Glutamatergic neuron (in vitro differentiated cells): ENCODE data around the gene DYNC2LI1. TPM values are rescaled to one million over a fixed set of nuclear protein-coding genes. Genes with fewer than 3 reads are reported as not detected.

Source experiments
- DNase-seq: peaks from one replicate; pipeline ENCODE4 v3.0.0; 2022
- H3K27ac Mint-ChIP-seq: one replicate; pipeline ENCODE4 v1.8.0; 2020; ENCODE audit warnings: mild to moderate bottlenecking, mixed read lengths, inconsistent platforms; ENCODE audit not compliant: unreplicated experiment
- H3K27me3 Mint-ChIP-seq: one replicate; pipeline ENCODE4 v1.8.0; 2020; ENCODE audit warnings: mild to moderate bottlenecking, moderate library complexity, mixed read lengths, inconsistent platforms; ENCODE audit not compliant: unreplicated experiment
- H3K36me3 Mint-ChIP-seq: one replicate; pipeline ENCODE4 v1.8.0; 2020; ENCODE audit warnings: mild to moderate bottlenecking, mixed read lengths, inconsistent platforms; ENCODE audit not compliant: unreplicated experiment
- H3K4me1 Mint-ChIP-seq: one replicate; pipeline ENCODE4 v1.8.0; 2020; ENCODE audit warnings: mild to moderate bottlenecking, low read depth, mixed read lengths, inconsistent platforms; ENCODE audit not compliant: unreplicated experiment
- H3K4me3 Mint-ChIP-seq: one replicate; pipeline ENCODE4 v1.8.0; 2020; ENCODE audit warnings: mild to moderate bottlenecking, mixed read lengths, inconsistent platforms; ENCODE audit not compliant: unreplicated experiment
- H3K9me3 Mint-ChIP-seq: one replicate; pipeline ENCODE4 v1.8.0; 2020; ENCODE audit warnings: mild to moderate bottlenecking, moderate library complexity, mixed read lengths, inconsistent platforms; ENCODE audit not compliant: unreplicated experiment
- CTCF ChIP-seq: fragments of 200-600 bp; sonication (generic); IDR thresholded peaks from one replicate; pipeline ENCODE4 v1.5.0; 2021; ENCODE audit not compliant: partially characterized antibody, unreplicated experiment
- total RNA-seq: library from RNA; stranded (reverse); fragmentation: NEBNext Ultra II Directional; extraction: Animal tissue kit (Norgen Biotek cat#: 25700); gene quantifications from one replicate; pipeline ENCODE4 v1.2.1, GENCODE V29; 2021; ENCODE audit not compliant: unreplicated experiment

Gene DYNC2LI1
- total RNA-seq, 1 donor from 2014 or later: 11.9 TPM

- H3K36me3 Mint-ChIP-seq: no peaks in the 10 kb centered on the region
- H3K27me3 Mint-ChIP-seq: peaks cover 2% of the 10 kb centered on the region
- H3K4me3 Mint-ChIP-seq: peak overlapping the region; percentile 30
- H3K4me1 Mint-ChIP-seq: peaks cover 18% of the 10 kb centered on the region
- peaks cover 1% of the 10 kb centered on the region for H3K9me3 Mint-ChIP-seq
- TF ChIP-seq CTCF: no peak
- DNase-seq: no peak
- peak overlapping the region; percentile 68 for H3K27ac Mint-ChIP-seq
These were observed 36.6 kb downstream of the DYNC2LI1 start for GRCh38 chr2:43810452-43810851.

- H3K4me3 Mint-ChIP-seq: no peak overlapping the region
- peaks cover 2% of the 10 kb centered on the region for H3K27me3 Mint-ChIP-seq
- peaks cover 18% of the 10 kb centered on the region for H3K4me1 Mint-ChIP-seq
- H3K27ac Mint-ChIP-seq: peak overlapping the region; percentile 68
- TF ChIP-seq CTCF: no peak
- no peak for DNase-seq
- no peaks in the 10 kb centered on the region for H3K36me3 Mint-ChIP-seq
- H3K9me3 Mint-ChIP-seq: peaks cover 2% of the 10 kb centered on the region
These were observed 37.0 kb downstream of the DYNC2LI1 start for GRCh38 chr2:43810888-43811287.

GRCh38 chr2:43812006-43812405 is 38.2 kb downstream of the DYNC2LI1 start:
- Mint-ChIP-seq H3K4me1 (peaks cover 18% of the 10 kb centered on the region), H3K27me3 (peaks cover 2% of the 10 kb centered on the region), H3K4me3 (peak overlapping the region; percentile 7), H3K36me3 (no peaks in the 10 kb centered on the region), H3K9me3 (peaks cover 2% of the 10 kb centered on the region), H3K27ac (no peak overlapping the region)
- DNase-seq: no peak
- TF ChIP-seq CTCF: no peak

GRCh38 chr2:43812947-43813346 is 39.1 kb downstream of the DYNC2LI1 start:
- Mint-ChIP-seq H3K4me1 (peaks cover 18% of the 10 kb centered on the region), H3K4me3 (no peak overlapping the region), H3K27me3 (no peaks in the 10 kb centered on the region), H3K9me3 (peaks cover 2% of the 10 kb centered on the region), H3K36me3 (no peaks in the 10 kb centered on the region), H3K27ac (no peak overlapping the region)
- TF ChIP-seq CTCF: no peak
- DNase-seq: no peak

- no peak for DNase-seq
- no peak for TF ChIP-seq CTCF
- Mint-ChIP-seq H3K27me3 (no peaks in the 10 kb centered on the region), H3K27ac (no peak overlapping the region), H3K4me3 (no peak overlapping the region), H3K9me3 (peaks cover 2% of the 10 kb centered on the region), H3K36me3 (no peaks in the 10 kb centered on the region), H3K4me1 (peaks cover 24% of the 10 kb centered on the region)
These were observed 40.9 kb downstream of the DYNC2LI1 start for GRCh38 chr2:43814711-43815110.
